Adipose tissue (tissue), 3 donors: Measurements from ENCODE around the gene AGBL1. TPM values are rescaled to one million over a fixed set of nuclear protein-coding genes. Genes with fewer than 3 reads are reported as not detected.

Experiments
- H3K27ac ChIP-seq: one replicate; pipeline ENCODE4 v1.5.1; 2013; ENCODE audit warnings: low read depth, low read length
- WGBS, 3 donors: extraction: QIAGEN DNeasy Blood & Tissue Kit; methylation state at CpG; one replicate each; pipeline ENCODE4 v1.1.7; 2013; 5-methylcytosine and 5-hydroxymethylcytosine counted together
- polyA plus RNA-seq, 3 donors: library from polyadenylated mRNA; stranded (reverse); fragments of 200-250 nt; gene quantifications; one replicate each; pipeline ENCODE4 v1.2.3, GENCODE V29; 2013
- donor health status: healthy with polysubstance abuse.
- donor health status: Bipolar disorder and iron deficiency.
- donor health status: healthy.

Gene AGBL1
- polyA plus RNA-seq, 3 donors: not detected

GRCh38 chr15:86629409-86630356 is 550.0 kb downstream of the AGBL1 start:
- WGBS, 3 donors: 64 to 72% (median 70%) methylated on average over 7 of the region's 7 CpGs
- no peak overlapping the region for H3K27ac ChIP-seq

- no peak overlapping the region for H3K27ac ChIP-seq
- WGBS, 3 donors: 68 to 72% (median 72%) methylated on average over 5 of the region's 5 CpGs
Observed at GRCh38 chr15:86630946-86631345, 551.3 kb downstream of the AGBL1 start.

- 81 to 89% (median 89%) methylated on average over 4 of the region's 4 CpGs for WGBS, 3 donors
- H3K27ac ChIP-seq: no peak overlapping the region
Observed at GRCh38 chr15:86634146-86634545, 554.5 kb downstream of the AGBL1 start.

- 58 to 70% (median 65%) methylated on average over 2 of the region's 2 CpGs for WGBS, 3 donors
- no peak overlapping the region for H3K27ac ChIP-seq
Observed at GRCh38 chr15:86634992-86635638, 555.4 kb downstream of the AGBL1 start.

- 41 to 91% (median 91%) methylated on average over 3 of the region's 3 CpGs for WGBS, 3 donors
Observed at GRCh38 chr15:86644339-86644738, 564.7 kb downstream of the AGBL1 start.

GRCh38 chr15:86645925-86646500 is 566.3 kb downstream of the AGBL1 start:
- 55 to 66% (median 59%) methylated on average over 7 of the region's 7 CpGs for WGBS, 3 donors
- H3K27ac ChIP-seq: no peak overlapping the region

More at GRCh38 chr15:86644339-86644738, 564.7 kb downstream of the AGBL1 start:
- no peak overlapping the region for H3K27ac ChIP-seq

- no peak overlapping the region for H3K27ac ChIP-seq
Observed at GRCh38 chr15:86647810-86648440, 568.3 kb downstream of the AGBL1 start.

GRCh38 chr15:86649277-86649676 is 569.6 kb downstream of the AGBL1 start:
- no peak overlapping the region for H3K27ac ChIP-seq

More at GRCh38 chr15:86647810-86648440, 568.3 kb downstream of the AGBL1 start:
- 70 to 89% (median 82%) methylated on average over 2 of the region's 2 CpGs for WGBS, 3 donors

GRCh38 chr15:86650094-86650493 is 570.4 kb downstream of the AGBL1 start:
- WGBS, 3 donors: 32 to 57% (median 43%) methylated on average over 1 of the region's 1 CpG
- H3K27ac ChIP-seq: no peak overlapping the region

- H3K27ac ChIP-seq: no peak overlapping the region
- WGBS, 3 donors: 70% methylated on average over 6 of the region's 6 CpGs
Observed at GRCh38 chr15:86653344-86654197, 573.9 kb downstream of the AGBL1 start.

- H3K27ac ChIP-seq: no peak overlapping the region
- 43 to 79% (median 74%) methylated on average over 3 of the region's 3 CpGs for WGBS, 3 donors
Observed at GRCh38 chr15:86654501-86654900, 574.8 kb downstream of the AGBL1 start.

- WGBS, 3 donors: 56 to 88% (median 84%) methylated on average over 2 of the region's 2 CpGs
- no peak overlapping the region for H3K27ac ChIP-seq
Observed at GRCh38 chr15:86657305-86657704, 577.6 kb downstream of the AGBL1 start.

- 67 to 83% (median 68%) methylated on average over 5 of the region's 5 CpGs for WGBS, 3 donors
- no peak overlapping the region for H3K27ac ChIP-seq
Observed at GRCh38 chr15:86659724-86660411, 580.2 kb downstream of the AGBL1 start.

- WGBS, 3 donors: 64 to 89% (median 84%) methylated on average over 7 of the region's 7 CpGs
- H3K27ac ChIP-seq: no peak overlapping the region
Observed at GRCh38 chr15:86661580-86661979, 581.9 kb downstream of the AGBL1 start.

GRCh38 chr15:86663304-86663703 is 583.6 kb downstream of the AGBL1 start:
- no peak overlapping the region for H3K27ac ChIP-seq
- WGBS, 3 donors: 17 to 57% (median 46%) methylated on average over 1 of the region's 1 CpG

GRCh38 chr15:86663979-86664378 is 584.3 kb downstream of the AGBL1 start:
- no peak overlapping the region for H3K27ac ChIP-seq
- WGBS, 3 donors: 23 to 66% (median 63%) methylated on average over 2 of the region's 2 CpGs

- no peak overlapping the region for H3K27ac ChIP-seq
- WGBS, 3 donors: 95 to 100% (median 100%) methylated on average over 1 of the region's 1 CpG
Observed at GRCh38 chr15:86664581-86664980, 584.9 kb downstream of the AGBL1 start.
